Kidney epithelial cell (primary cell): Measurements from ENCODE around the gene ELP2. TPM values are rescaled to one million over a fixed set of nuclear protein-coding genes. Genes with fewer than 3 reads are reported as not detected.
"Not testable (repeated sequence)": the region's sequence is repeated elsewhere in the genome, so short reads cannot be mapped to it uniquely, and the experiment has no call there.

Experiments used
- DNase-seq: peaks from one replicate; pipeline ENCODE4 v3.0.0-alpha.2; 2010; ENCODE audit warnings: low read depth
- H3K27me3 ChIP-seq: 2 replicates; pipeline ENCODE4 v1.6.0; 2011; ENCODE audit warnings: low read length; ENCODE audit not compliant: control insufficient read depth, insufficient read depth
- H3K36me3 ChIP-seq: 2 replicates; pipeline ENCODE4 v1.5.1; 2011; ENCODE audit warnings: low read length; ENCODE audit not compliant: control insufficient read depth, insufficient read depth
- H3K4me3 ChIP-seq: 2 replicates; pipeline ENCODE4 v1.5.1; 2011; ENCODE audit warnings: low read depth, mild to moderate bottlenecking, control low read depth, low read length
- total RNA-seq: library from RNA; depleted of rRNA; stranded (reverse); fragments of >200 nt; gene quantifications from 2 replicates; pipeline ENCODE4 v1.2.3, GENCODE V29; 2015
- TF ChIP-seq, protein P1 (sequence below): IDR thresholded peaks from 2 replicates; pipeline ENCODE4 v1.5.1; 2011; ENCODE audit warnings: mild to moderate bottlenecking, moderate library complexity, low read length, control low read depth, inconsistent platforms; ENCODE audit not compliant: insufficient read depth, poor library complexity, severe bottlenecking

ELP2 gene
- total RNA-seq, 1 donor from 2014 or later = 63.9 TPM

DNA sequence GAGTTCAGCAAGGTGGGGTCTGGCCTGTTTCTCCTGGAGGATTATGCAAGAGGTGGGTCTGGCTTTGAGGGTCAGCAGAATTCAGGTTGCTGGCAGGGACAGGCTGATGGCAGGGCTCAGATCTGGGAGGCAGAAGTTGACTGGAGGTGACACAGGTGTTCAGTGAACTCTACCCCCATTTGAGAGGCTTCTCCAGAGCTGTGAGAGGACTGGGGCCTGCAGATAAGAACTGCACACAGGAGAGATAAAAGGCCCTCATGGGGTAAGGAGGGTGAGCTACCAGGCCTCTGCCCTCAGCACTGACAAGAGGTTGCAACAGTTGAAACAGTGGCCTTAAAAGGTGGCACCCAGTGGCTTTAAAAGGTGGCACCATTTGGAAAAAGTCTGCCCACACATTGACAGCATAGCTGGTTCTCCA lies 70.7 kb downstream of the ELP2 start:
- TF ChIP-seq, protein P1, sequence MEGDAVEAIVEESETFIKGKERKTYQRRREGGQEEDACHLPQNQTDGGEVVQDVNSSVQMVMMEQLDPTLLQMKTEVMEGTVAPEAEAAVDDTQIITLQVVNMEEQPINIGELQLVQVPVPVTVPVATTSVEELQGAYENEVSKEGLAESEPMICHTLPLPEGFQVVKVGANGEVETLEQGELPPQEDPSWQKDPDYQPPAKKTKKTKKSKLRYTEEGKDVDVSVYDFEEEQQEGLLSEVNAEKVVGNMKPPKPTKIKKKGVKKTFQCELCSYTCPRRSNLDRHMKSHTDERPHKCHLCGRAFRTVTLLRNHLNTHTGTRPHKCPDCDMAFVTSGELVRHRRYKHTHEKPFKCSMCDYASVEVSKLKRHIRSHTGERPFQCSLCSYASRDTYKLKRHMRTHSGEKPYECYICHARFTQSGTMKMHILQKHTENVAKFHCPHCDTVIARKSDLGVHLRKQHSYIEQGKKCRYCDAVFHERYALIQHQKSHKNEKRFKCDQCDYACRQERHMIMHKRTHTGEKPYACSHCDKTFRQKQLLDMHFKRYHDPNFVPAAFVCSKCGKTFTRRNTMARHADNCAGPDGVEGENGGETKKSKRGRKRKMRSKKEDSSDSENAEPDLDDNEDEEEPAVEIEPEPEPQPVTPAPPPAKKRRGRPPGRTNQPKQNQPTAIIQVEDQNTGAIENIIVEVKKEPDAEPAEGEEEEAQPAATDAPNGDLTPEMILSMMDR = no peak
- DNase-seq = no peak
- no peaks in the 10 kb centered on the region for H3K36me3 ChIP-seq
- H3K27me3 ChIP-seq = no peaks in the 10 kb centered on the region
- H3K4me3 ChIP-seq = no peak overlapping the region

DNA sequence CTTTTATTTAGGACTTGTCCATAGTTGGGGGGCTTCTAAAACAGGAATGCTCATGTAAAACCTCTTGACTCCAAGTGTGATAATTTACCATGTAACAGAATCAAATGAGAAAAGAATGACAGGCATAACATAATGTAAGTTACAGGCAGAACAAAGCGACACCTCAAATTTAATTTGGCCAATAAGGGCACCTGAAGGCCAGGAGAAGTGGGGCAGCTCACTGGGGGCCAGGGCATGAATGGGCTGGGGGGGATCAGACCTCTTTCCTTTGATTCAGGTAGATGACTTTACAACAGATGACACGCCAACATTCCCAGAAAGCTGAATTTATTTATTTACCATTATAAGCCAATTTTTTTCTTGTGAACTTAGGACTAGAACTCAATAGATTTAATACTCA lies 72.1 kb downstream of the ELP2 start:
- DNase-seq = no peak
- H3K4me3 ChIP-seq = no peak overlapping the region
- TF ChIP-seq, protein P1 = no peak
- no peaks in the 10 kb centered on the region for H3K36me3 ChIP-seq
- H3K27me3 ChIP-seq = no peaks in the 10 kb centered on the region

DNA sequence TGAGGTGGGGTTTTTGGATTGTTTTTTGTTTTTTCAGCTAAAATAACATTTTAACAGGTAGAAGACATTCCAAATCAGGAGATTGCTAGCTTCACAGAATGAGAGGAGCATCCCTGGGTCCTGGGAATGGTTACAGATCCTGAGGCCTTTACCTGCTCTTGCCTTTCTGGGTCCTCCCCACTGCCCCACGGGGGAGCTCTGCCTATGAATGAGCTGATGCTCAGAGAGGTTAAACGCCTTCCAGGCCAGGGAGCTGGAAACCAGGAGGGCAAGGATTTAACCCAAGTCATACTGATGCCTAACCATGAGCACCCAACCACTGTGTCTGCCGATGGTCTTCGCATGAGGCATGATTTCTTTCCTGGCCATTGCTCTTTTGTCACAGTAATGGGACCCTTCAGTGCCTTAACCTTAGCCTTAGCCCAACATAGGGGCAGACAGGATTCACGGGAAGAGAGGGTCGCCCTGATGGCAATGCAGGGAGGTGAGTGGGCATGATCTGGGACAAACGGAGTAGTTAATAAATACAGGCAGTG lies 73.7 kb downstream of the ELP2 start:
- TF ChIP-seq, protein P1 = no peak
- no peak overlapping the region for H3K4me3 ChIP-seq
- no peaks in the 10 kb centered on the region for H3K36me3 ChIP-seq
- no peaks in the 10 kb centered on the region for H3K27me3 ChIP-seq
- no peak for DNase-seq

DNA sequence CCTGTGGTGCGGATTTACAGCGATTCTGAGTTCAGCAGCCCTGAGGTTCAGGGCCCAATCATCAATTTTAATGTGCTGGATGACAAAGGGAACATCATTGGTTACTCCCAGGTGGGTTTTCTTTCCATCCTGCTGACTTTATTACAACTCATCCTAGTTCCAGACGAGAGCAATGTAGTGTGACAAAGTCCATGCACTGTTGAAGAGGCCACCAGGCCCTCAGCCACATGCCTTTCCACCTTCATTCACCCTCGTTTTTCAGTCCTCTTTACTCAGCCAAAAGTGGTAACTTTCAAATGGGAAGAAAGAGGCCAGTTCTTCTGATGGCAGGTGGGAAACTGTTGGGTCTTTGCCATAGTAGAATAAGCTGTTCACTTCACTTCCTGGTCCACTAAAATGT lies 75.5 kb downstream of the ELP2 start:
- DNase-seq = no peak

DNA sequence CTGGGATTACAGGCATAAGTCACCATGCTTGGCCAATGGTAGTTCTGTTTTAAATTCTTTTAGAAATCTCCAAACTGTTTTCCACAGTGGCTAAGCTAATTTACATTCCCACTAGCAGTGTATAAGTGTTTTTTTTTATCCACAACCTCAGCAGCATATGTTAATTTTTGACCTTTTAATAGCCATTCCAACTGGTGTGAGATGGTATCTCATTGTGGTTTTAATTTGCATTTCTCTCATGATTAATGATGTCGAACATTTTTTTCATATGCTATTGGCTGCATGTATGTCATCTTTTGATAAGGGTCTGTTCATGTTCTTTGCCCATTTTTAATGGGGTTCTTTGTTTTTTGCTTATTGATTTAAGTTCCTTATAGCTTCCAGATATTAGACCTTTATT lies 77.6 kb downstream of the ELP2 start:
- no peak for DNase-seq
- no peak overlapping the region for H3K4me3 ChIP-seq
- H3K27me3 ChIP-seq = no peaks in the 10 kb centered on the region
- TF ChIP-seq, protein P1 = no peak
- H3K36me3 ChIP-seq = no peaks in the 10 kb centered on the region

More for the DNA sequence above, 75.5 kb downstream of the ELP2 start:
- Histone ChIP-seq H3K36me3 (no peaks in the 10 kb centered on the region), H3K27me3 (no peaks in the 10 kb centered on the region), H3K4me3 (no peak overlapping the region)
- TF ChIP-seq, protein P1 = no peak

DNA sequence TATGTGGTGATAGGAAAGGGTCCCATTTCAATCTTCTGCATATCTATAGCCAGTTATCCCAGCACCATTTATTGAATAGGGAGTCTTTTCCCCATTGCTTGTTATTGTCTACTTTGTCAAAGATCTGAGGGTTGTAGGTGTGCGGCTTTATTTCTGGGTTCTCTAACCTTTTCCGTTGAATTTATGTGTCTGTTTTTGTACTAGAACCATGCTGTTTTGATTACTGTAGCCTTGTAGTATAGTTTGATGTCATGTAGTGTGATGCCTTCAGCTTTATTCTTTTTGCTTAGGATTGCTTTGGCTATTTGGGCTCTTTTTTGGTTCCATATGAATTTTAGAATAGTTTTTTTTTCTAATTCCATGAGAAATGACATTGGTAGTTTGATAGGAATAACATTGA lies 78.3 kb downstream of the ELP2 start:
- H3K36me3 ChIP-seq, DNase-seq, H3K27me3 ChIP-seq, H3K4me3 ChIP-seq: not testable (repeated sequence)
